ENCODE results near the gene KLRF1.

DNA sequence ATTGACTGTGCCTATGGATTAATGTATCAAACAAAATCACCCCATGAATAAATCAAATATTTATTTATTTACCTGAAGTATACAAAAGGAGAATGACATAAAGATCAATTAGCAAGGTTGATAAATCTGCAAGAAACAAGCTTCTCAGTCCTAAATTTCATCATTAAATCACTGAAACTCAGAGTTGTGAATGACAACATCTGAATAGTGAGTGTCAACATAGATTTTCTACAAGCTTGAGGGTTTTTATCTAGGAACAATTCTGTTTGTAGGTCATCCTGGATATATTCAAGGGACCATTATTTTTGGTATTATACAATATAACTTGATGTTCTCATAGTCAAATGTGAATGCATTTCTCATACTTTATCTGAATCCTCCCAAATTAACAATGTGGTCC, 17.4 kb upstream of the KLRF1 start:
- no peak for TF ChIP-seq POLR2AphosphoS5 (IDR thresholded peaks at IDR 0.05; ENCODE audit: borderline replicate concordance, low read depth, low read length)
- no peak for TF ChIP-seq EZH2 (IDR thresholded peaks at IDR 0.05)
